Gastrocnemius medialis (tissue), 4 donors: ENCODE results near the gene ROR2.

Experiments used
- POLR2A ChIP-seq, 2 donors: fragments of 450-650 bp; IDR thresholded peaks; one replicate each; pipeline ENCODE4 v1.6.1; 2017; ENCODE audit warnings: antibody characterized with exemption in 2 of 2, mild to moderate bottlenecking in 2 of 2, moderate library complexity in 2 of 2
- TF ChIP-seq, protein P1 (sequence below), 5 experiments: fragments of 450-650 bp in 3 of 5; fragments of 200-600 bp in 2 of 5; sonication (generic) in 2 of 5; IDR thresholded peaks in 4 of 5; conservative IDR thresholded peaks in 1 of 5; 1 replicate in 4 of 5; 2 replicates in 1 of 5; pipeline ENCODE4 v1.5.1; 2016 to 2019; ENCODE audit warnings: antibody characterized with exemption in 5 of 5, mild to moderate bottlenecking in 3 of 5, moderate library complexity in 3 of 5

- TF ChIP-seq POLR2A (IDR thresholded peaks at IDR 0.05): no peak
- TF ChIP-seq, protein P1, sequence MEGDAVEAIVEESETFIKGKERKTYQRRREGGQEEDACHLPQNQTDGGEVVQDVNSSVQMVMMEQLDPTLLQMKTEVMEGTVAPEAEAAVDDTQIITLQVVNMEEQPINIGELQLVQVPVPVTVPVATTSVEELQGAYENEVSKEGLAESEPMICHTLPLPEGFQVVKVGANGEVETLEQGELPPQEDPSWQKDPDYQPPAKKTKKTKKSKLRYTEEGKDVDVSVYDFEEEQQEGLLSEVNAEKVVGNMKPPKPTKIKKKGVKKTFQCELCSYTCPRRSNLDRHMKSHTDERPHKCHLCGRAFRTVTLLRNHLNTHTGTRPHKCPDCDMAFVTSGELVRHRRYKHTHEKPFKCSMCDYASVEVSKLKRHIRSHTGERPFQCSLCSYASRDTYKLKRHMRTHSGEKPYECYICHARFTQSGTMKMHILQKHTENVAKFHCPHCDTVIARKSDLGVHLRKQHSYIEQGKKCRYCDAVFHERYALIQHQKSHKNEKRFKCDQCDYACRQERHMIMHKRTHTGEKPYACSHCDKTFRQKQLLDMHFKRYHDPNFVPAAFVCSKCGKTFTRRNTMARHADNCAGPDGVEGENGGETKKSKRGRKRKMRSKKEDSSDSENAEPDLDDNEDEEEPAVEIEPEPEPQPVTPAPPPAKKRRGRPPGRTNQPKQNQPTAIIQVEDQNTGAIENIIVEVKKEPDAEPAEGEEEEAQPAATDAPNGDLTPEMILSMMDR (IDR thresholded peaks at IDR 0.05 in 4 of 5, conservative IDR thresholded peaks at IDR 0.05 in 1 of 5): no peak
Measured at GRCh38 chr9:91924090-91924489, 25.9 kb downstream of the ROR2 start.
